Cardiac muscle cell (in vitro differentiated cells and primary cell): ENCODE data around the gene C5AR2. TPM values are rescaled to one million over a fixed set of nuclear protein-coding genes. Genes with fewer than 3 reads are reported as not detected.
A peak's percentile ranks its signal among the peaks of the same experiment; 100 is the strongest.
"Not testable (repeated sequence)": the region's sequence is repeated elsewhere in the genome, so short reads cannot be mapped to it uniquely, and the experiment has no call there.

Source experiments
- DNase-seq, 2 donors: peaks; one replicate each; pipeline versions ENCODE4 v3.0.0 to v3.0.0-alpha.2; 2010 to 2017; ENCODE audit warnings: low read depth in 1 of 2, low spot score in 1 of 2
- H3K27ac ChIP-seq: fragments of 200-600 bp; sonication (generic); 2 replicates; pipeline ENCODE4 v1.5.1; 2016
- H3K27me3 ChIP-seq: fragments of 200-600 bp; sonication (generic); 2 replicates; pipeline ENCODE4 v1.6.0; 2016; ENCODE audit warnings: control low read depth
- H3K36me3 ChIP-seq: fragments of 200-600 bp; sonication (generic); 2 replicates; pipeline ENCODE4 v1.5.1; 2016; ENCODE audit warnings: control low read depth
- H3K4me1 ChIP-seq: fragments of 200-600 bp; sonication (generic); 2 replicates; pipeline ENCODE4 v1.8.1; 2017; ENCODE audit warnings: low read depth, mild to moderate bottlenecking, mixed run types
- H3K4me3 ChIP-seq: fragments of 200-600 bp; sonication (generic); 2 replicates; pipeline ENCODE4 v1.5.1; 2016; ENCODE audit warnings: mild to moderate bottlenecking
- H3K9me3 ChIP-seq: fragments of 200-600 bp; sonication (generic); 2 replicates; pipeline ENCODE4 v1.5.1; 2017; ENCODE audit warnings: low read depth, mild to moderate bottlenecking, control low read depth
- CTCF ChIP-seq: IDR thresholded peaks from 2 replicates; pipeline ENCODE4 v1.5.1; 2012; ENCODE audit warnings: low read depth, mild to moderate bottlenecking, low read length
- polyA plus RNA-seq: library from polyadenylated mRNA; unstranded; fragments of >200 nt; fragmentation: Nextera tagmentation; extraction: Ambion mirVana; gene quantifications from 2 replicates; pipeline ENCODE4 v1.2.1, GENCODE V29; 2016
- total RNA-seq: library from RNA; depleted of rRNA; stranded (reverse); fragments of >200 nt; gene quantifications from 2 replicates; pipeline ENCODE4 v1.2.3, GENCODE V29; 2016

Gene C5AR2
- total RNA-seq = 0.18 TPM in 1 of 2 replicates, not detected in the other
- not detected in 2 replicates for polyA plus RNA-seq

GRCh38 chr19:47331931-47332547 is at the start of gene C5AR2:
C5AR2 (plus strand) TSS chr19:47332175; CDS start chr19:47340800, 8,625 bp downstream.
- no peak within 1 kb of the TSS for H3K4me3 ChIP-seq
- H3K4me1 ChIP-seq = no peaks in the 10 kb centered on the region
- H3K27me3 ChIP-seq = no peaks in the 10 kb centered on the region
- no peak within 1 kb of the TSS for H3K27ac ChIP-seq
- DNase-seq = no peak
- TF ChIP-seq CTCF = no peak
- H3K9me3 ChIP-seq = no peaks in the 10 kb centered on the region
- H3K36me3 ChIP-seq = no peaks in the 10 kb centered on the region

- TF ChIP-seq CTCF = no peak
- Histone ChIP-seq H3K9me3 (no peaks in the 10 kb centered on the region), H3K4me1 (no peaks in the 10 kb centered on the region), H3K36me3 (no peaks in the 10 kb centered on the region), H3K27ac (no peak overlapping the region), H3K4me3 (no peak overlapping the region), H3K27me3 (no peaks in the 10 kb centered on the region)
- DNase-seq = no peak
Observed at GRCh38 chr19:47283405-47284059, 48.4 kb upstream of the C5AR2 start.

DNA sequence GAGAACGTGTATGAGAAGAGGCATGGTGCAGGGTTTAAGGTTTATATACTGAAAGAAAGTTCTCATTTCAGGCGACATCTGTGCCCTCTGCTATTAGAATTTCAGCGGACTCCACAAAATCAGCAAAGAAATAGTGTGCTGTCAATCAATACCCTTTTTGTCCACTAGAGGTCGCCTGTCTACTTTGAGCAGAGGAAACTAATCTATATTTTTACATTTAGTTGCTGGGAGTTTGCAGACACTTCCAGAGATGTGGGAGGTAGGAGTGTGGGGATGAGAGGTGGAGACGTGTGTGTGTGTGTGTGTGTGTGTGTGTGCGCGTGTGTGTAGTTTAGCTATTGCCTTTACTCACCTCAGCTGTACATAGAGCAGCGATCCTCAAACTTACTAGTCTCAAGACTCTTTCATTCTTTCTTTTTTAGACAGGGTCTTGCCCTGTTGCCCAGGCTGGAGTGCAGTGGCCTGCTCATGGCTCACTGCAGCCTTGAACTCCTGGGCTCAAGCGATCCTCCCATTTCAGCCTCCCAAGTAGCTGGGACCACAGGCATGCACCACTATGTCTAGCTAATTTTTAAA is 47.6 kb upstream of the C5AR2 start:
- peak; percentile 82 for TF ChIP-seq CTCF
- peak; percentile 71 to 76 for DNase-seq
- H3K4me3 ChIP-seq = no peak overlapping the region
- no peaks in the 10 kb centered on the region for H3K36me3 ChIP-seq
- no peaks in the 10 kb centered on the region for H3K27me3 ChIP-seq
- no peaks in the 10 kb centered on the region for H3K4me1 ChIP-seq
- H3K9me3 ChIP-seq = no peaks in the 10 kb centered on the region
- H3K27ac ChIP-seq = no peak overlapping the region

DNA sequence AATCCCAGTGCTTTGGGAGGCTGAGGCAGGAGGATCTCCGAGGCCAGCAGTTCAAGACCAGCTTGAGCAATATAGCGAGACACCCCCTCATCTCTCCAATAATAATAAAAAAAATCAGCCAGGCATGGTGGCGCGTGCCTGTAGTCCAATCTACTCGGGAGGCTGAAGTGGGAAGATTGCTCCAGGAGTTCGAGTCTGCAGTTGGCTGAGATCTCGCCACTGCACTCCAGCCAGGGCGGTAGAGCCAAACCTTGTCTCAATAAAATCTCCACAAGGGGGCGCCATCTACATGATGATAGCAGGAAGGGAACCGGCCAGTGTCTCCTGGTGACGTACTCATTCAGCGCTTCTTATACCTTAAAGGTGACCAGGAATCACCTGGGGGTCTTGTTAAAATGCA is 35.9 kb upstream of the C5AR2 start:
- no peak overlapping the region for H3K4me3 ChIP-seq
- H3K9me3 ChIP-seq = no peaks in the 10 kb centered on the region
- no peaks in the 10 kb centered on the region for H3K27me3 ChIP-seq
- TF ChIP-seq CTCF = peak; percentile 62
- no peaks in the 10 kb centered on the region for H3K4me1 ChIP-seq
- no peak overlapping the region for H3K27ac ChIP-seq
- peak; percentile 86 to 95 for DNase-seq
- H3K36me3 ChIP-seq = no peaks in the 10 kb centered on the region

GRCh38 chr19:47300867-47301266 is 31.1 kb upstream of the C5AR2 start:
- H3K27me3 ChIP-seq, H3K4me3 ChIP-seq, DNase-seq, H3K4me1 ChIP-seq, H3K27ac ChIP-seq, H3K36me3 ChIP-seq, H3K9me3 ChIP-seq: not testable (repeated sequence)

- no peaks in the 10 kb centered on the region for H3K4me1 ChIP-seq
- no peak overlapping the region for H3K27ac ChIP-seq
- H3K4me3 ChIP-seq = no peak overlapping the region
- H3K36me3 ChIP-seq = no peaks in the 10 kb centered on the region
- H3K9me3 ChIP-seq = no peaks in the 10 kb centered on the region
- no peaks in the 10 kb centered on the region for H3K27me3 ChIP-seq
- DNase-seq = no peak
- no peak for TF ChIP-seq CTCF
Observed at GRCh38 chr19:47302249-47302648, 29.7 kb upstream of the C5AR2 start.
